CD4-positive, alpha-beta T cell (primary cell): Measurements from ENCODE around the gene ZHX3. TPM values are rescaled to one million over a fixed set of nuclear protein-coding genes. Genes with fewer than 3 reads are reported as not detected.

ENCODE experiments used
- ATAC-seq: fragments of 200-7000 bp; cut with Tn5 transposase; one replicate; pipeline ENCODE4 v1.10.0; 2022; ENCODE audit warnings: mild to moderate bottlenecking; ENCODE audit not compliant: poor library complexity
- CTCF ChIA-PET: fragments of 350-600 bp; sonication (Branson Sonifier 250); formaldehyde crosslinking; loops from one replicate; lab custom pipeline; 2021; ENCODE audit warnings: antibody characterized with exemption, inconsistent platforms; lab: Charles Lee
- POLR2A ChIA-PET: fragments of 350-600 bp; sonication (Branson Sonifier 250); formaldehyde crosslinking; loops from one replicate; lab custom pipeline; 2021; ENCODE audit warnings: antibody characterized with exemption, inconsistent platforms; lab: Charles Lee
- DNase-seq, 14 experiments: peaks; one replicate each; pipeline ENCODE4 v3.0.0-alpha.2; 2013 to 2020; ENCODE audit warnings: mixed read lengths in 2 of 14
- H3K27ac ChIP-seq, 2 donors: one replicate each; pipeline versions ENCODE4 v1.5.1 to v1.7.0; 2013; ENCODE audit warnings: low read length in 2 of 2, low read depth in 1 of 2, mild to moderate bottlenecking in 1 of 2
- H3K27me3 ChIP-seq, 2 experiments: 1 replicate in 1 of 2; 2 replicates in 1 of 2; pipeline versions ENCODE4 v1.6.1 to v1.7.0; 2013; ENCODE audit warnings: low read length in 2 of 2, control low read depth in 1 of 2, mild to moderate bottlenecking in 1 of 2, moderate library complexity in 1 of 2; ENCODE audit not compliant: insufficient read depth in 2 of 2, control insufficient read depth in 1 of 2
- H3K36me3 ChIP-seq: one replicate; pipeline ENCODE4 v1.6.1; 2013; ENCODE audit warnings: low read length, control low read depth; ENCODE audit not compliant: insufficient read depth
- H3K4me1 ChIP-seq: one replicate; pipeline ENCODE4 v1.6.1; 2013; ENCODE audit warnings: low read length, control low read depth; ENCODE audit not compliant: insufficient read depth
- H3K4me3 ChIP-seq: one replicate; pipeline ENCODE4 v1.5.1; 2013; ENCODE audit warnings: mild to moderate bottlenecking, low read length, moderate library complexity
- H3K9me3 ChIP-seq, 2 experiments: 1 replicate in 1 of 2; 2 replicates in 1 of 2; pipeline versions ENCODE4 v1.6.1 to v1.7.0; 2013; ENCODE audit warnings: low read length in 2 of 2, mild to moderate bottlenecking in 2 of 2, control low read depth in 1 of 2, moderate library complexity in 1 of 2; ENCODE audit not compliant: control insufficient read depth in 1 of 2, insufficient read depth in 1 of 2
- H3K27ac Mint-ChIP-seq: one replicate; pipeline ENCODE4 v1.8.0; 2020; ENCODE audit warnings: mixed read lengths
- H3K27me3 Mint-ChIP-seq: one replicate; pipeline ENCODE4 v1.8.0; 2021; ENCODE audit warnings: mixed read lengths
- H3K36me3 Mint-ChIP-seq: one replicate; pipeline ENCODE4 v1.8.0; 2021; ENCODE audit warnings: low read depth, mixed read lengths
- H3K4me1 Mint-ChIP-seq: one replicate; pipeline ENCODE4 v1.8.0; 2021; ENCODE audit warnings: low read depth, mixed read lengths
- H3K4me3 Mint-ChIP-seq: one replicate; pipeline ENCODE4 v1.8.0; 2020; ENCODE audit warnings: mild to moderate bottlenecking, mixed read lengths
- H3K9me3 Mint-ChIP-seq: one replicate; pipeline ENCODE4 v1.8.0; 2020; ENCODE audit warnings: mixed read lengths
- CTCF ChIP-seq: fragments of 200-600 bp; IDR thresholded peaks from one replicate; pipeline ENCODE4 v1.8.0; 2022; ENCODE audit warnings: antibody characterized with exemption, mild to moderate bottlenecking
- intact Hi-C, 2 experiments: fragments of 100-400 bp; cut with DNase I in 1 of 2; cut with micrococcal nuclease in 1 of 2; formaldehyde crosslinking; loops; one replicate each; pipeline versions ENCODE4 v1.15.1 to v1.9.0; 2023 to 2025; cut with DNase I, micrococcal nuclease
- total RNA-seq, 174 experiments: library from RNA in 2 of 174; stranded (reverse) in 2 of 174; gene quantifications; one replicate each; pipeline ENCODE4 v1.2.3 and lab custom pipeline; 2021 to 2026

The ZHX3 gene
- total RNA-seq, 2 experiments from 2014 or later: 6.6 to 7.6 TPM

GRCh38 chr20:41204304-41205265 is 112.9 kb downstream of the ZHX3 start:
- TF ChIP-seq CTCF: no peak
- Histone ChIP-seq H3K27me3 (no peaks in the 10 kb centered on the region), H3K4me3 (no peak overlapping the region), H3K4me1 (no peaks in the 10 kb centered on the region), H3K27ac (no peak overlapping the region), H3K9me3 (no peaks in the 10 kb centered on the region), H3K36me3 (peaks cover 5% of the 10 kb centered on the region)
- POLR2A ChIA-PET: no interaction called here
- no peak for DNase-seq
- Mint-ChIP-seq H3K4me1 (no peaks in the 10 kb centered on the region), H3K27ac (no peak overlapping the region), H3K9me3 (no peaks in the 10 kb centered on the region), H3K36me3 (peaks cover 47% of the 10 kb centered on the region), H3K4me3 (no peak overlapping the region), H3K27me3 (no peaks in the 10 kb centered on the region)
- ATAC-seq: no peak
- intact Hi-C loops: no loop called here
- CTCF ChIA-PET: no interaction called here

- intact Hi-C loops: no loop called here
- no peaks in the 10 kb centered on the region for H3K27me3 Mint-ChIP-seq
- DNase-seq (no peak), ATAC-seq (no peak)
- Histone ChIP-seq H3K4me1 (no peaks in the 10 kb centered on the region), H3K27ac (no peak overlapping the region), H3K4me3 (no peak overlapping the region), H3K9me3 (peaks cover 0 to 7% of the 10 kb centered on the region in 2 experiments), H3K27me3 (no peaks in the 10 kb centered on the region), H3K36me3 (peaks cover 5% of the 10 kb centered on the region)
- no peak overlapping the region for H3K4me3 Mint-ChIP-seq
- peaks cover 54% of the 10 kb centered on the region for H3K36me3 Mint-ChIP-seq
- ChIA-PET CTCF (no interaction called here), POLR2A (no interaction called here)
- H3K4me1 Mint-ChIP-seq: no peaks in the 10 kb centered on the region
- H3K9me3 Mint-ChIP-seq: peaks cover 6% of the 10 kb centered on the region
- H3K27ac Mint-ChIP-seq: no peak overlapping the region
- TF ChIP-seq CTCF: no peak
Observed at GRCh38 chr20:41203660-41204059, 113.9 kb downstream of the ZHX3 start.

GRCh38 chr20:41202426-41202825 is 115.1 kb downstream of the ZHX3 start:
- no peak overlapping the region for H3K27ac ChIP-seq
- POLR2A ChIA-PET: no interaction called here
- no peak overlapping the region for H3K27ac Mint-ChIP-seq
- H3K9me3 ChIP-seq: peaks cover 5 to 7% of the 10 kb centered on the region in 2 experiments
- CTCF ChIA-PET: no interaction called here
- DNase-seq (no peak), ATAC-seq (no peak)
- no peaks in the 10 kb centered on the region for H3K4me1 ChIP-seq
- H3K27me3 Mint-ChIP-seq: no peaks in the 10 kb centered on the region
- H3K36me3 Mint-ChIP-seq: peaks cover 58% of the 10 kb centered on the region
- H3K4me1 Mint-ChIP-seq: no peaks in the 10 kb centered on the region
- intact Hi-C loops: no loop called here
- H3K9me3 Mint-ChIP-seq: peaks cover 6% of the 10 kb centered on the region
- no peak for TF ChIP-seq CTCF
- peaks cover 5% of the 10 kb centered on the region for H3K36me3 ChIP-seq
- no peaks in the 10 kb centered on the region for H3K27me3 ChIP-seq
- H3K4me3 ChIP-seq: no peak overlapping the region
- H3K4me3 Mint-ChIP-seq: no peak overlapping the region
